ENCODE measurements around the gene SEC24B.

DNA sequence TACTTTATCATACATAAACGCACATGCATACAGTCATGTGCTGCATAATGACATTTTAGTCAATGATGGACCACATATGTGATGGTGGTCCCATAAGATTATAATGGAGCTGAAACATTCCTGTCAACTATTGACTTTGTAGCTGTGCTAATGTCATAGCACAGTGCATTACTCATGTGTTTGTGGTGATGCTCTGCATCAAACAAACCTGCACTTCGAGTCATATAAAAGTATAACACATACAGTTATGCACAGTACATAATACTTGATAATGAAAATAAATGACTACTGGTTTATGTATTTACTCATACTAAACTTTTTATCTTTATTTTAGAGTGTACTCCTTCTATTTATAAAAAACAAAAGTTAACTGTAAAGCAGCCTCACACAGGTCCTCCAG, 65.9 kb downstream of the SEC24B start:
- TF ChIP-seq, protein P1, sequence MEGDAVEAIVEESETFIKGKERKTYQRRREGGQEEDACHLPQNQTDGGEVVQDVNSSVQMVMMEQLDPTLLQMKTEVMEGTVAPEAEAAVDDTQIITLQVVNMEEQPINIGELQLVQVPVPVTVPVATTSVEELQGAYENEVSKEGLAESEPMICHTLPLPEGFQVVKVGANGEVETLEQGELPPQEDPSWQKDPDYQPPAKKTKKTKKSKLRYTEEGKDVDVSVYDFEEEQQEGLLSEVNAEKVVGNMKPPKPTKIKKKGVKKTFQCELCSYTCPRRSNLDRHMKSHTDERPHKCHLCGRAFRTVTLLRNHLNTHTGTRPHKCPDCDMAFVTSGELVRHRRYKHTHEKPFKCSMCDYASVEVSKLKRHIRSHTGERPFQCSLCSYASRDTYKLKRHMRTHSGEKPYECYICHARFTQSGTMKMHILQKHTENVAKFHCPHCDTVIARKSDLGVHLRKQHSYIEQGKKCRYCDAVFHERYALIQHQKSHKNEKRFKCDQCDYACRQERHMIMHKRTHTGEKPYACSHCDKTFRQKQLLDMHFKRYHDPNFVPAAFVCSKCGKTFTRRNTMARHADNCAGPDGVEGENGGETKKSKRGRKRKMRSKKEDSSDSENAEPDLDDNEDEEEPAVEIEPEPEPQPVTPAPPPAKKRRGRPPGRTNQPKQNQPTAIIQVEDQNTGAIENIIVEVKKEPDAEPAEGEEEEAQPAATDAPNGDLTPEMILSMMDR (IDR thresholded peaks at IDR 0.05; ENCODE audit: insufficient read depth, low read depth, low read length) = no peak
- TF ChIP-seq EZH2 (IDR thresholded peaks at IDR 0.05; ENCODE audit: insufficient read depth, low read length) = no peak
